Thyroid gland (tissue), 4 donors: ENCODE data around the gene ZMPSTE24. TPM values are rescaled to one million over a fixed set of nuclear protein-coding genes. Genes with fewer than 3 reads are reported as not detected.

Experiments used
- DNase-seq, 2 donors: peaks; one replicate each; pipeline ENCODE4 v3.0.0-alpha.2; 2019
- H3K27ac ChIP-seq, 3 donors: fragments of 200-600 bp; sonication (generic); 1 replicate in 2 of 3; 2 replicates in 1 of 3; pipeline ENCODE4 v1.5.1; 2016 to 2019; ENCODE audit warnings: mild to moderate bottlenecking in 1 of 3, moderate library complexity in 1 of 3
- H3K27me3 ChIP-seq: fragments of 200-600 bp; sonication (generic); one replicate; pipeline ENCODE4 v1.5.1; 2019
- H3K36me3 ChIP-seq, 2 donors: fragments of 200-600 bp; sonication (generic); one replicate each; pipeline ENCODE4 v1.5.1; 2016 to 2019
- H3K4me1 ChIP-seq, 2 donors: fragments of 200-600 bp; sonication (generic); one replicate each; pipeline ENCODE4 v1.5.1; 2017 to 2019
- H3K4me3 ChIP-seq, 3 donors: fragments of 200-600 bp; sonication (generic); replicated peaks in 1 of 3; 1 replicate in 2 of 3; 2 replicates in 1 of 3; pipeline ENCODE4 v1.5.1; 2016; ENCODE audit warnings: mild to moderate bottlenecking in 1 of 3
- H3K9me3 ChIP-seq: fragments of 200-600 bp; sonication (generic); one replicate; pipeline ENCODE4 v1.5.1; 2017
- POLR2A ChIP-seq, 2 donors: fragments of 450-650 bp; IDR thresholded peaks; one replicate each; pipeline ENCODE4 v1.6.1; 2017; ENCODE audit warnings: antibody characterized with exemption in 2 of 2, mild to moderate bottlenecking in 2 of 2, moderate library complexity in 1 of 2
- WGBS, 2 donors: methylation state at CpG; one replicate each; pipeline ENCODE4 v1.1.5; 2017; 5-methylcytosine and 5-hydroxymethylcytosine counted together
- intact Hi-C: fragments of 100-400 bp; cut with DNase I; formaldehyde crosslinking; loops from one replicate; pipeline ENCODE4 v1.15.1; 2023
- total RNA-seq, 4 donors: library from RNA; depleted of rRNA; stranded (reverse); fragments of >200 nt; gene quantifications; one replicate each; pipeline ENCODE4 v1.2.3, GENCODE V29; 2016
- TF ChIP-seq, protein P1 (sequence below), 6 experiments: fragments of 200-600 bp in 3 of 6; fragments of 450-650 bp in 3 of 6; sonication (generic) in 3 of 6; IDR thresholded peaks; one replicate each; pipeline ENCODE4 v1.5.1; 2016 to 2019; ENCODE audit warnings: antibody characterized with exemption in 6 of 6, mild to moderate bottlenecking in 2 of 6, inconsistent platforms in 1 of 6, moderate library complexity in 1 of 6

The ZMPSTE24 gene
- total RNA-seq, 4 donors from 2014 or later, result 45.1 to 61.7 (median 56.7) TPM

DNA sequence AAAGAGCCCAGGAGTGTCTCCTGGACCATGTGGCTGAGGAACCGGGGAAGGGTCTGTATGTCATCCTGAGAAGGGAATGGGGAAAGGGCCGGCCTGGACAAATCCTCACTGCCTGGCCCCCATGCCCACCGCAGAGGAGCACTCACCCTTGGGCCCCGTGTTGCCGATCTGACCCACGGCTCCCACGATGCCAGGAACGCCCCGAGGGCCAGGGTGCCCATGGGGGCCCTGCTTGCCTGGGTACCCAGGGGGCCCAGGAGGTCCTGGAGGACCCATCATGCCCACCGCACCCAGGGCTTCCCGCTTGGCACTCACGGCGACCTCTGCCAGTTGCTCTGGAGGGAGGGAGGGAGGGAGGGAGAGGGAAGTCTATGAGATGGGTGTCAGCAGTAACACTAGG lies 44.4 kb downstream of the ZMPSTE24 start:
- Histone ChIP-seq H3K9me3 (no peaks in the 10 kb centered on the region), H3K4me1 (no peaks in the 10 kb centered on the region), H3K4me3 (no peak overlapping the region), H3K36me3 (no peaks in the 10 kb centered on the region), H3K27me3 (no peaks in the 10 kb centered on the region), H3K27ac (no peak overlapping the region)
- intact Hi-C loops, result no loop called here
- TF ChIP-seq POLR2A (IDR thresholded peaks at IDR 0.05), result no peak
- TF ChIP-seq, protein P1, sequence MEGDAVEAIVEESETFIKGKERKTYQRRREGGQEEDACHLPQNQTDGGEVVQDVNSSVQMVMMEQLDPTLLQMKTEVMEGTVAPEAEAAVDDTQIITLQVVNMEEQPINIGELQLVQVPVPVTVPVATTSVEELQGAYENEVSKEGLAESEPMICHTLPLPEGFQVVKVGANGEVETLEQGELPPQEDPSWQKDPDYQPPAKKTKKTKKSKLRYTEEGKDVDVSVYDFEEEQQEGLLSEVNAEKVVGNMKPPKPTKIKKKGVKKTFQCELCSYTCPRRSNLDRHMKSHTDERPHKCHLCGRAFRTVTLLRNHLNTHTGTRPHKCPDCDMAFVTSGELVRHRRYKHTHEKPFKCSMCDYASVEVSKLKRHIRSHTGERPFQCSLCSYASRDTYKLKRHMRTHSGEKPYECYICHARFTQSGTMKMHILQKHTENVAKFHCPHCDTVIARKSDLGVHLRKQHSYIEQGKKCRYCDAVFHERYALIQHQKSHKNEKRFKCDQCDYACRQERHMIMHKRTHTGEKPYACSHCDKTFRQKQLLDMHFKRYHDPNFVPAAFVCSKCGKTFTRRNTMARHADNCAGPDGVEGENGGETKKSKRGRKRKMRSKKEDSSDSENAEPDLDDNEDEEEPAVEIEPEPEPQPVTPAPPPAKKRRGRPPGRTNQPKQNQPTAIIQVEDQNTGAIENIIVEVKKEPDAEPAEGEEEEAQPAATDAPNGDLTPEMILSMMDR (IDR thresholded peaks at IDR 0.05), result no peak
- no peak for DNase-seq
- WGBS, 2 donors, result 89 to 91% methylated on average over 11 to 13 of the region's 13 CpGs

DNA sequence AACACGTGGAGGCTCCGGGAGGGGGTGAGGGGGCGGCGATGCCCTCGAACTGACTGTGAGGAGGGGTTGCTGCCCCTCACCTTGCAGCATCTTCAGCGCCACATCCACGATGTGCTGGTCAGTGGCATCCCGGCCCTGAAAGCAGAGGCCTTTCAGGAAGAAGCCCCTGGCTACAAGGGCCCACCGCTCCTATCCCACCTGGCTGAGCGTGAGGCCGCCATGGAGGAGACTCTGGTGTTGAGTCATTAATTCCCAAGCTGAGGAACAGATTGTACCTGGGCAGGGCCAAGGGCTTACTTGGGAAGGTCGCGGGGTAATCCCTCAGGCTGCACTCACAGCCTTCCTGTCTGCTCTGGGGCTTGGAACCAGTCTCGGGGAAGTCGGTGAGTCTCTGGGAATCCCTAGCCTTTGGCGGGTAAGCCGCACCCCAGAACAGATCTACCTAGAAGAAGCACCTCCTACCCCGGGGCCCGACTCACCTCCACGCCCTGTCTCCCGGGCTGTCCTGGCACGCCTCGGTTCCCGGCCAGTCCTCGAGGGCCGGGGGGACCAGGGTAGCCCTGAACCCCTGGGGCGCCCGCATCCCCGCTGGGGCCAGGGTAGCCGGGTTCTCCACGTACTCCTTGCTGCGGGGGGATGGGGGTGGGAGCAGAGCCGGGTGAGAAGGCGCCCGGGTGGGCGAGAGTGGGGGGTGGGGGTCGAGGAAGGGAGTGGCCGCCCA lies 45.2 kb downstream of the ZMPSTE24 start:
- no peak for TF ChIP-seq POLR2A (IDR thresholded peaks at IDR 0.05)
- TF ChIP-seq, protein P1 (IDR thresholded peaks at IDR 0.05), result no peak
- Histone ChIP-seq H3K36me3 (no peaks in the 10 kb centered on the region), H3K4me3 (no peak overlapping the region), H3K27ac (no peak overlapping the region), H3K27me3 (no peaks in the 10 kb centered on the region), H3K9me3 (no peaks in the 10 kb centered on the region), H3K4me1 (peaks cover 5 to 7% of the 10 kb centered on the region in 2 donors)
- DNase-seq, result no peak
- WGBS, 2 donors, result 30 to 61% methylated on average over 19 to 25 of the region's 38 CpGs
- intact Hi-C loops, result no loop called here

DNA sequence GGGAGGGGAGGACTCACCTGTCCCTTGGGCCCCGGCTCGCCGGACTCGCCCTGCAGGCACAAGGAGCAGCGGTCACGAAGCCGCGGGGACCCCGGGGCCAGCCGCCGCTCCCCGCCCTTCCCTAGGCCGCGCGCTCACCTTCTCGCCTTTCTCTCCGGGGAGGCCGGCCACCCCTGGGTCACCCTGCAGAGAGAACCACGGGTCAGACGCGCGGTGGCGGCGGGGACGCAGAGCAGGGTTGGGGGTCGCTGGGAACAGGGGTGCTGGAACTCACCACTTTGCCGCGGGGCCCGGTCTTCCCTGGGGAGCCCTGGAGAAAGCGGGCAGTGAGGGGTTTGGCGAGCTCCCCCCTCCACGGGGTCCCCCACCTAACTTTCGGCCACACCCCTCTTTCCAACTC lies 45.8 kb downstream of the ZMPSTE24 start:
- Histone ChIP-seq H3K4me3 (no peak overlapping the region), H3K27ac (no peak overlapping the region), H3K36me3 (no peaks in the 10 kb centered on the region), H3K27me3 (no peaks in the 10 kb centered on the region), H3K9me3 (no peaks in the 10 kb centered on the region), H3K4me1 (peaks cover 11% of the 10 kb centered on the region in 2 donors)
- no peak for DNase-seq
- TF ChIP-seq, protein P1 (IDR thresholded peaks at IDR 0.05), result no peak
- no peak for TF ChIP-seq POLR2A (IDR thresholded peaks at IDR 0.05)
- 18 to 22% methylated on average over 15 of the region's 33 CpGs for WGBS, 2 donors
- intact Hi-C loops, result no loop called here

DNA sequence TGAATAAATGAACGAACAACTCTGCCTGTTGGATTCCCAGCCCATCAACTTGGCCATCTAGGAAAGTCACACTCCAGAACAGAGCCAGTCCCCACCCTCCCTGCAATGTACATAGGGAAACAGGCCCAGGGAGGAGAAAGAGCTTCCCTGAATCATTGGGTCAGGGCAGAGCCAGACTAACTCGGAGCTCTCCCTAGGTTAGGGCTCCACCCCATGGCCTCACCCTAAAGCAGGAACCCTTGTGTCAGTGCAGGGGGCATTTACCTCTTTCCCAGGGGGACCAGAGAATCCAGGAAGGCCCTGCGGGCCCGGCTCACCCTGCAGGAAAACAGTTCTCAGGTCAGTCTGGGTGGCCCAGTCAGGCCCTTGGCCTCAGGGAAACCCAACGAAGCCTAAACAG lies 47.4 kb downstream of the ZMPSTE24 start:
- Histone ChIP-seq H3K36me3 (no peaks in the 10 kb centered on the region), H3K4me3 (no peak overlapping the region), H3K27me3 (no peaks in the 10 kb centered on the region), H3K27ac (no peak overlapping the region), H3K4me1 (peaks cover 23 to 26% of the 10 kb centered on the region in 2 donors), H3K9me3 (no peaks in the 10 kb centered on the region)
- no peak for DNase-seq
- TF ChIP-seq, protein P1 (IDR thresholded peaks at IDR 0.05), result no peak
- TF ChIP-seq POLR2A (IDR thresholded peaks at IDR 0.05), result no peak
- intact Hi-C loops, result no loop called here
- 84 to 91% methylated on average over 3 to 5 of the region's 5 CpGs for WGBS, 2 donors

DNA sequence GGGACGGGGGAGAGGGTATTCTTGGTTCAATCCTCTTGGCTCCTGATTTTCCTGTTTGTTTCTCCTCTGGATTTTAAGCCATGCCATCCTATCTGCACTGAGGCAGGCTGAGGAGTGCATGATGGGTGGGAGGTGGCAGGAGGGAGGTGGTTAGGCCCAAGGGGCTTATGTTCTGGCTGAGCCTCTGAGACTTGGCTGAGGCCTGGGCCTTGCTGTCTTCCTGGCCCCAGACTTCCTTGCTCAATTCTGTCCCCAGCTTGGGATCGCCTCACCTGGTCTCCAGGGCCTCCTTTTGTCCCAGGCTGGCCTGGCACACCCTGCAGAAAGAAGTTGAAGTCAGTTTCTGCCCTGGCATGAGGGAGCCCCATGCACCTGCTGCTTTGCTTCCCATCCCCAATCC lies 47.8 kb downstream of the ZMPSTE24 start:
- Histone ChIP-seq H3K4me1 (peaks cover 23 to 26% of the 10 kb centered on the region in 2 donors), H3K9me3 (no peaks in the 10 kb centered on the region), H3K4me3 (no peak overlapping the region), H3K36me3 (no peaks in the 10 kb centered on the region), H3K27me3 (no peaks in the 10 kb centered on the region), H3K27ac (no peak overlapping the region)
- no peak for DNase-seq
- 92% methylated on average over 1 to 2 of the region's 2 CpGs for WGBS, 2 donors
- intact Hi-C loops, result no loop called here
- TF ChIP-seq POLR2A (IDR thresholded peaks at IDR 0.05), result no peak
- TF ChIP-seq, protein P1 (IDR thresholded peaks at IDR 0.05), result no peak
